Cardiac atrium fibroblast (primary cell): ENCODE data around the gene NINJ2. TPM values are rescaled to one million over a fixed set of nuclear protein-coding genes. Genes with fewer than 3 reads are reported as not detected.

Source experiments
- total RNA-seq: library from RNA; depleted of rRNA; stranded (reverse); fragments of >200 nt; gene quantifications from 2 replicates; pipeline ENCODE4 v1.2.3, GENCODE V29; 2015

NINJ2 gene, protein sequence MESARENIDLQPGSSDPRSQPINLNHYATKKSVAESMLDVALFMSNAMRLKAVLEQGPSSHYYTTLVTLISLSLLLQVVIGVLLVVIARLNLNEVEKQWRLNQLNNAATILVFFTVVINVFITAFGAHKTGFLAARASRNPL
- total RNA-seq: 0.49 TPM in 1 of 2 replicates, not detected in the other

DNA sequence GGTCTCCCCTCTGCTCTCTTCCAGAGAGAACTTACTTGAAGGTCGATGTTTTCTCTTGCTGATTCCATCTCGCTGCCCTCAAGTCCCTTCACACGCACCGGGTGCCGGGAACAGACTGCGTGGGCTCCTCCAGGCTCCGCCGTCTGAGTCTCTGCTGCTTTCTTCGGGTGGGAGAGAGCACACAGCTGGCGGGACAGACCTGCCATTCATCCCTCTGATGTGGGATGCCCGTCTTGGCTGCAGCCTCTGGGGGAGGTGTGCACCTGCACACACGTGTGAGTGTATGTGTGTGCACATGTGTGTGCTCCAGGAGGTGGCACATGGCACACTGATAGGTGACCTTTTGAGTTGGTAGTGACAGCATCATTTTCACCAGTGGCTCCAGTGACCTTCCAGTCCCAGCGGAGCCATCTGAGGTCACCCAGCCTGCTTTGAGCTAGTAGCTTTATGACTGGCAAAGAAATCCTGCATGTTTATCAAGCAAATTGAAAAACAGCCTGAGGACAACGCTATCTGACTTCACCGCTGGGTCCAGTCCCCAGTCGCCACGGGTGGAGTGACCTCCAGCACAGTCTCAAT lies at the start of gene NINJ2:
NINJ2 (minus strand) TSS at position 153 of the 579 bp plus-strand sequence; CDS start at position 68, 85 bp downstream.

Other genes with a start within 250 kb of the NINJ2 start
- 1.6 TPM in 1 of 2 replicates, not detected in the other for gene B4GALNT3, start 203.5 kb downstream of the NINJ2 start, total RNA-seq
- gene WNK1, start 89.1 kb upstream of the NINJ2 start, total RNA-seq: 24.4 and 48.3 TPM in 2 replicates